Tibial nerve (tissue), 4 donors: ENCODE measurements around the gene ARHGEF4. TPM values are rescaled to one million over a fixed set of nuclear protein-coding genes. Genes with fewer than 3 reads are reported as not detected.

Experiments
- DNase-seq, 2 donors: peaks; one replicate each; pipeline ENCODE4 v3.0.0-alpha.2; 2019; ENCODE audit warnings: low spot score in 2 of 2
- H3K27ac ChIP-seq, 4 donors: fragments of 200-600 bp; sonication (generic) in 3 of 4; one replicate each; pipeline ENCODE4 v1.5.1; 2017 to 2019; ENCODE audit warnings: mild to moderate bottlenecking in 1 of 4
- H3K27me3 ChIP-seq, 2 donors: fragments of 200-600 bp; sonication (generic) in 1 of 2; one replicate each; pipeline versions ENCODE4 v1.5.1 to v1.6.0; 2017 to 2019
- H3K36me3 ChIP-seq, 3 donors: fragments of 200-600 bp; sonication (generic); one replicate each; pipeline ENCODE4 v1.5.1; 2018 to 2019
- H3K4me1 ChIP-seq, 4 donors: fragments of 200-600 bp; sonication (generic) in 3 of 4; one replicate each; pipeline ENCODE4 v1.5.1; 2017 to 2019
- H3K4me3 ChIP-seq, 4 donors: fragments of 200-600 bp; sonication (generic) in 3 of 4; one replicate each; pipeline ENCODE4 v1.5.1; 2017 to 2019; ENCODE audit warnings: mild to moderate bottlenecking in 1 of 4, moderate library complexity in 1 of 4
- H3K9me3 ChIP-seq, 4 donors: fragments of 200-600 bp; sonication (generic) in 3 of 4; one replicate each; pipeline ENCODE4 v1.5.1; 2017 to 2019
- EP300 ChIP-seq, 2 donors: sonication (generic); formaldehyde crosslinking; IDR thresholded peaks; one replicate each; pipeline ENCODE4 v1.6.1; 2017; ENCODE audit warnings: antibody characterized with exemption in 2 of 2, mild to moderate bottlenecking in 1 of 2
- POLR2A ChIP-seq, 2 donors: fragments of 450-650 bp; IDR thresholded peaks; one replicate each; pipeline ENCODE4 v1.6.1; 2017; ENCODE audit warnings: antibody characterized with exemption in 2 of 2, mild to moderate bottlenecking in 2 of 2, moderate library complexity in 2 of 2
- WGBS, 2 donors: methylation state at CpG; one replicate each; pipeline ENCODE4 v1.1.5; 2018; 5-methylcytosine and 5-hydroxymethylcytosine counted together
- total RNA-seq, 4 donors: library from RNA; depleted of rRNA; stranded (reverse); fragments of >200 nt; gene quantifications; one replicate each; pipeline ENCODE4 v1.1.0, GENCODE V29; 2016
- TF ChIP-seq, protein P1 (sequence below), 5 experiments: fragments of 200-600 bp in 3 of 5; fragments of 450-650 bp in 2 of 5; sonication (generic) in 3 of 5; IDR thresholded peaks; one replicate each; pipeline ENCODE4 v1.5.1; 2016 to 2019; ENCODE audit warnings: antibody characterized with exemption in 5 of 5, mild to moderate bottlenecking in 3 of 5, moderate library complexity in 2 of 5

The ARHGEF4 gene
- total RNA-seq, 4 donors from 2014 or later: 16.3 to 50.7 (median 23.3) TPM

DNA sequence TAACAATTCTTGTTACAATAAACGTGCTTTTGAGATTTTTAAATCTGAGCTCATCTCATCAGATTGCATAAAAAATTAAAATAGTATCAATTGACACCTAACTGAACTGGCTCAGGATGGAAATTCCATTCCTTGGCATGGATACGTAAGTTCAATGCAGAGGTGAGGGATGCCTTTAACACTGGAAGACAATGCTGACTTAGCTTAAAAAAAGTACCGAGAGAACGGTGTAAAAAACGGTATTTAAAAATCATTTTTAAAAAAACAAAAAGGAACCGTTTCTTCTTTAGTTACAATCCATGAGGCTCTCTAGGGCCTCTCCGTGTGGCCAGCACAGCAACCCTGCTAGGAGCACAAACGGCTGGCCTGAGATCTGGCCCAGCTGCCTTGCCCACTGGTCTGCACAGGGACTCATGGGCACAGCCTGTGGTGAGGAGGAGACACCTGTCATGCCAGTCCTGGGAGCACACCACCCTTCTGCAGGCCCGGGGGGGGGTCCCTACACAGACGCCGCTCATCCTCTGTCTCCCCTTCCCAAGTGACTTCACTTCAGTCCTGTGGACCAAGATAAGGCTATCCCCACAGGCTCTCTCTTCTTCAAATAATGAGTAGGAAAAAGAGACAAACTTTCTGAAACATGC lies 211.3 kb downstream of the ARHGEF4 start:
- WGBS, 2 donors: 72 to 76% methylated on average over 11 of the region's 11 CpGs
- peaks cover 4 to 97% (median 12%) of the 10 kb centered on the region in 3 donors for H3K36me3 ChIP-seq
- TF ChIP-seq, protein P1, sequence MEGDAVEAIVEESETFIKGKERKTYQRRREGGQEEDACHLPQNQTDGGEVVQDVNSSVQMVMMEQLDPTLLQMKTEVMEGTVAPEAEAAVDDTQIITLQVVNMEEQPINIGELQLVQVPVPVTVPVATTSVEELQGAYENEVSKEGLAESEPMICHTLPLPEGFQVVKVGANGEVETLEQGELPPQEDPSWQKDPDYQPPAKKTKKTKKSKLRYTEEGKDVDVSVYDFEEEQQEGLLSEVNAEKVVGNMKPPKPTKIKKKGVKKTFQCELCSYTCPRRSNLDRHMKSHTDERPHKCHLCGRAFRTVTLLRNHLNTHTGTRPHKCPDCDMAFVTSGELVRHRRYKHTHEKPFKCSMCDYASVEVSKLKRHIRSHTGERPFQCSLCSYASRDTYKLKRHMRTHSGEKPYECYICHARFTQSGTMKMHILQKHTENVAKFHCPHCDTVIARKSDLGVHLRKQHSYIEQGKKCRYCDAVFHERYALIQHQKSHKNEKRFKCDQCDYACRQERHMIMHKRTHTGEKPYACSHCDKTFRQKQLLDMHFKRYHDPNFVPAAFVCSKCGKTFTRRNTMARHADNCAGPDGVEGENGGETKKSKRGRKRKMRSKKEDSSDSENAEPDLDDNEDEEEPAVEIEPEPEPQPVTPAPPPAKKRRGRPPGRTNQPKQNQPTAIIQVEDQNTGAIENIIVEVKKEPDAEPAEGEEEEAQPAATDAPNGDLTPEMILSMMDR (IDR thresholded peaks at IDR 0.05): no peak
- TF ChIP-seq POLR2A (IDR thresholded peaks at IDR 0.05): no peak
- H3K27me3 ChIP-seq: no peaks in the 10 kb centered on the region
- H3K4me1 ChIP-seq: no peaks in the 10 kb centered on the region
- H3K9me3 ChIP-seq: no peaks in the 10 kb centered on the region
- no peak overlapping the region for H3K4me3 ChIP-seq
- no peak for DNase-seq
- no peak overlapping the region for H3K27ac ChIP-seq

DNA sequence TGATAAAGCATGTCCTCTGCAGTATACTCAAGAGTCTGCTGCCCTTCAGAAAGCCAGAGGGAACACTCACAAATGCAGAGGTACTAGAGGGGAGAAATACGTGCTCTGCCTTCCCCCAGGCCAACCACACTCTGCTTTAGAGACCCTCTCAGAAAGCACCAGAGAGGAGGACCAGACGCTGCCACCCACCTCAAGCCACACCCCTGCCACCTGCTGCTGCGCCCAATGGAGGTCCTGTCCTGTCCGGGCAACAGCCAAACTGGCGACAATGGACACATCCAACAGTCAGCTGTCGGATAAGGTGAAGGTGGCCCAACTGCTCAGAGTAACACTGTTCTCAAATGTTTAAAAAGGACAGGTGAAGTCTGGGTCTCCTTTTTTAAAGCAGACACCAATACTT lies 211.9 kb downstream of the ARHGEF4 start:
- no peak overlapping the region for H3K4me3 ChIP-seq
- WGBS, 2 donors: 91 to 96% methylated on average over 6 of the region's 6 CpGs
- no peaks in the 10 kb centered on the region for H3K9me3 ChIP-seq
- TF ChIP-seq, protein P1 (IDR thresholded peaks at IDR 0.05): no peak
- no peak for TF ChIP-seq EP300 (IDR thresholded peaks at IDR 0.05)
- TF ChIP-seq POLR2A (IDR thresholded peaks at IDR 0.05): no peak
- H3K36me3 ChIP-seq: peaks cover 4 to 98% (median 12%) of the 10 kb centered on the region in 3 donors
- H3K27ac ChIP-seq: no peak overlapping the region
- H3K27me3 ChIP-seq: no peaks in the 10 kb centered on the region
- H3K4me1 ChIP-seq: no peaks in the 10 kb centered on the region
- no peak for DNase-seq

DNA sequence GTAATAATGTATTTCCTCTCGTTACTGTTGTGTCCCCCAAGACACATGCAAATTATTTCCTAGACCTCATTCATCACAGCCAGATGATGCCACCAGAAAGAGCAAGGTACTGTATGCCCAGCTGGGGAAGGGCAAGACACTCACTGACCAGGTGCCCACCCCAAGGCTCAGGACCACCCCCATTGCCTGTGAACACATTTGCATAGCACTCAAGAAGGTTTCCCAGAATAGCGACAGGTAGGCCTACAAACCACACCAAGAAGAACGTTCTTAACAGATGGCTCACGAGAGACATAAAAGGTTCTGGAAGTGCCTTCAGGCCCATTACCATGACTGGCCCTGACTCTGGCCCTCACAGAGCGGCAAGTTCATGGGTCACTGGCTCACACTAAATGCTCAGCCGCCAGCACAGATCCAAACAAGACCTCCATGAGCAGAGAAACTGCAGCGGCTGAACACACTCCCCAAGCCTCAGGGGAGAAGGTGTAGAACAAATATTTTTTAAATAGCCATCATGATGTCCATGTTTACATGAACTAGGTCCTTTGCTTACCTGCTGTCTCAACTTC lies 212.5 kb downstream of the ARHGEF4 start:
- Histone ChIP-seq H3K27ac (no peak overlapping the region), H3K4me3 (no peak overlapping the region), H3K27me3 (no peaks in the 10 kb centered on the region), H3K9me3 (no peaks in the 10 kb centered on the region), H3K36me3 (peaks cover 4 to 98% (median 12%) of the 10 kb centered on the region in 3 donors), H3K4me1 (no peaks in the 10 kb centered on the region)
- 88 to 89% methylated on average over 6 to 7 of the region's 7 CpGs for WGBS, 2 donors
- TF ChIP-seq, protein P1 (IDR thresholded peaks at IDR 0.05): no peak
- TF ChIP-seq EP300 (IDR thresholded peaks at IDR 0.05): no peak
- DNase-seq: no peak

DNA sequence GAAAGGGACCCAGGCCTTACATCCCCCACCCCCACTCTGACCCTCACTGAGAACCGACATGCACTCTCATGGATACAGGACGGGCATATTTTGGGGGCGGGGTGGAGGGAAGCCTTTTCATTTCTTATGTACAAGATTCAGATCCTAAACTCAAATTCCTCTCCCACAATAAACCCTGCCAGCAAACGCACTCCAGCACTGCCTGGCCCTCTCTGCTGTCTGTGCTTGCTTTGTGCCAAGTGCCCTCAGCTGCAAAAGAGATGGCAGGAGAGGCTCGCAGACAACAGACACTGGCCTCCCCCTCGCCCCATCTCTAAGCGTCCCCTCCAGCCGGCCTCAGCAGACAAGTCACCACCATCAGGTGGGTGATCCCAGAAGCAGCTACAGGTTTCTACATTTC lies 214.2 kb downstream of the ARHGEF4 start:
- no peak for TF ChIP-seq EP300 (IDR thresholded peaks at IDR 0.05)
- DNase-seq: no peak
- no peaks in the 10 kb centered on the region for H3K9me3 ChIP-seq
- H3K27me3 ChIP-seq: no peaks in the 10 kb centered on the region
- H3K4me3 ChIP-seq: no peak overlapping the region
- H3K27ac ChIP-seq: no peak overlapping the region
- WGBS, 2 donors: 83 to 91% methylated on average over 7 to 8 of the region's 8 CpGs
- H3K36me3 ChIP-seq: peaks cover 4 to 98% (median 12%) of the 10 kb centered on the region in 3 donors
- peaks cover 0 to 4% (median 0%) of the 10 kb centered on the region in 4 donors for H3K4me1 ChIP-seq

DNA sequence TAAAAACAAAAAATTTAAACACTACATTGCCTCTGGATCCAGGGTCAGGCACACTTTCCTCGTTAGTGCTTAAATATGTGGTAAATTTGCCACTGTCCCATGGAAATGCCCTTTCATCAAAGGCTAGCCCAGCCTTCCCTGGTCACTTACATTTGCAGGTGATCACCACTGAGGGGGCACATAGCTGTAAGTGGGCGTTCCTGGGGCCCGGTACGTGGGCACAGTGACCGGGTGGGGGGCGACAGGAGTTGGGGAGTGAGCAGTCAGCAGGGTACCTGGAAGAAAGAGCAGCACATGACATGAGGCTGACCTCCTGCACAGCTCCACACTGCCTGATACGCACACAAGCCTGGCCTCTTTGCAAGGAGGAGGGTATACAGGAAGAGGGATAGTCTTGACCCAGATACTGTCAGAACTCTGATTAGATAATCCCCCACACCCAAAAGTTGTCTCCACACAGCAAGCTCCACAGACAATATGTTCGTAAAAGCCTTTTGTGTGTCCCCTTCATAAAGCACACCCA lies 216.1 kb downstream of the ARHGEF4 start:
- 93 to 94% methylated on average over 8 of the region's 8 CpGs for WGBS, 2 donors
- Histone ChIP-seq H3K36me3 (peaks cover 4 to 80% (median 12%) of the 10 kb centered on the region in 3 donors), H3K4me3 (no peak overlapping the region), H3K27me3 (no peaks in the 10 kb centered on the region), H3K4me1 (peaks cover 0 to 20% (median 9%) of the 10 kb centered on the region in 4 donors), H3K27ac (no peak overlapping the region), H3K9me3 (no peaks in the 10 kb centered on the region)
- no peak for TF ChIP-seq EP300 (IDR thresholded peaks at IDR 0.05)
- TF ChIP-seq, protein P1 (IDR thresholded peaks at IDR 0.05): no peak
- no peak for TF ChIP-seq POLR2A (IDR thresholded peaks at IDR 0.05)
- no peak for DNase-seq
